ENCODE data around the gene CHMP4A.
A peak's percentile ranks its signal among the peaks of the same experiment; 100 is the strongest.

Gene CHMP4A, protein sequence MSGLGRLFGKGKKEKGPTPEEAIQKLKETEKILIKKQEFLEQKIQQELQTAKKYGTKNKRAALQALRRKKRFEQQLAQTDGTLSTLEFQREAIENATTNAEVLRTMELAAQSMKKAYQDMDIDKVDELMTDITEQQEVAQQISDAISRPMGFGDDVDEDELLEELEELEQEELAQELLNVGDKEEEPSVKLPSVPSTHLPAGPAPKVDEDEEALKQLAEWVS

DNA sequence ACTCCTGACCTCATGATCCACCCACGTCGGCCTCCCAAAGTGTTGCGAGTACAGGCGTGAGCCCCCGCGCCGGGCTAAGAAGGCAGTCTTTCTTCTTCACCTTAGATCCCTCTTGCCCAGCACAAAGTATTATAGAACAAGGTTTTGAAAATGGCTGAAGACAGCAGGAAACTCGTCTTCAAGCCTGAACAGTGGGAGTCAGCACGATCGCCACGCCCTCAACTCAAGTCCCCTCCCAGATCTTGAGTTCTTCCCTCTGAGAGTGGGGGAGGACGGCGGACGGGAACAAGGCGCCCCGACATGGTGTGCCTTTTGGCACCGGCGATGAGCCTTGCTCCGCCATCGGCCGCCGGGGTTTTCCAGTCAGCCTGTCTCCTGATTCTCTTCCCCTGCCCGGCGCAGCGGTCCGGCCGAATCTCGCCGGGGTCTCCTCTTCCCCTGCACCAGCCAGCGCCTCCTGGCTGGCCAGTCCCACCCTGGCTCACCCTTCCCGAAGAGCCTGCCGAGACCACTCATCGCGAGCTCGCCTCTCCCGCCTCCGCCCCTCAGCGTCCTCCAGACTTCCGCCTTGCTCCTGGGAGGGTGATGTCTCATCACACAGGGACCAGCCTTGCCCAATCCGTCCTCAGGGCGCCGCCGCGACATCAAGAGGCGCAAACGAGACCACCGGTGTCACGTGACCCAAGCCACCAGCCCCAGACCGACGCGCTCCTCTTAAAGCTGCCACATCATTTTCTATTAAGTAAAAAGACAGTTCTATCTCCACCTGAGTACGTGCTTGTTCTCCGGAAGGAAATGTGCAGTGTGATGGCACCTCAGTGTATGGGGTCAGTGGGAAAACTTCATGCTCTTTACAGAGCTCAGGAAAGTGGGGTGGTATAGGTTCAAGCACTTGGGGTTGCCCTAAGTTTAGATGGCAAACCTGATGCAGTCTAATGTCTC is at the start of gene CHMP4A:
TSS of gene CHMP4A (minus strand) at position 565 of the 942 bp plus-strand sequence. CDS start at position 516, 49 bp downstream.
- DNase-seq (ENCODE audit: low spot score): peak; percentile 97

GRCh38 chr14:24261969-24262327 is 48.7 kb upstream of the CHMP4A start:
- no peak for DNase-seq (ENCODE audit: low spot score)

DNA sequence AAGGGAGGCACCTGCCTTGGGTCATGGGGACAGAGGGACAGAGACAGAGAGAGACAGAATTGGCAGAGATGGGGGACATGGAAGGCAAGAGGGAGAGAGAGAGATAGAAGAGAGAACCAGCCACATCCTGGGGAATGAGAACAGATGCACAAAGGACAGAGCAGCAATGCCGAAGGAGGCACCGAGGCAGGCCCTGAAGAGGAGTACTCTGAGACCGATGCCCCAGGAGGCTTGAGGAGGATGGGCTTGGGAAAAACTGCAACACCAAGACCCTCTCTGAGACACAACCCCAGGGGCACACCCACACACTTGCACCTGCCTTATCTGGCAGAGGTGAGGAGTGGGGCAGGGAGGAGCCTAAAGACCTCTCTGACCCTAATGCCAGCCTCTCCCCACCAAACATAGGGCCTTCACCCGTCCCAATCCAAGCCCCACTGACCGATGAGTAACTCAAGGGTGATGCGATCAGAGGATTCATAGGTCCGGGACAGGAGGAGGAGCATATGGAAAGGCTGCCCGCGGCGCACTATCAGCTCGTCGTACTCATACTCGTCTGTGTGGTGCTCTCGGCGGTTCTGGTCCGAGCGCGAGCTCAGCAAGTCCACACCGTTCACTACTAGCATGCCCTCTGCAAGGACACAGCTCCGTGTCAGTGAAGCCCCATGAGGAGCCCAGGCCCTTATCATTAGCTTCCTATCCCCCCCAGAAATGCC is 48.1 kb upstream of the CHMP4A start:
- no peak for DNase-seq (ENCODE audit: low spot score)

GRCh38 chr14:24260780-24261157 is 47.5 kb upstream of the CHMP4A start:
- DNase-seq (ENCODE audit: low spot score): no peak

DNA sequence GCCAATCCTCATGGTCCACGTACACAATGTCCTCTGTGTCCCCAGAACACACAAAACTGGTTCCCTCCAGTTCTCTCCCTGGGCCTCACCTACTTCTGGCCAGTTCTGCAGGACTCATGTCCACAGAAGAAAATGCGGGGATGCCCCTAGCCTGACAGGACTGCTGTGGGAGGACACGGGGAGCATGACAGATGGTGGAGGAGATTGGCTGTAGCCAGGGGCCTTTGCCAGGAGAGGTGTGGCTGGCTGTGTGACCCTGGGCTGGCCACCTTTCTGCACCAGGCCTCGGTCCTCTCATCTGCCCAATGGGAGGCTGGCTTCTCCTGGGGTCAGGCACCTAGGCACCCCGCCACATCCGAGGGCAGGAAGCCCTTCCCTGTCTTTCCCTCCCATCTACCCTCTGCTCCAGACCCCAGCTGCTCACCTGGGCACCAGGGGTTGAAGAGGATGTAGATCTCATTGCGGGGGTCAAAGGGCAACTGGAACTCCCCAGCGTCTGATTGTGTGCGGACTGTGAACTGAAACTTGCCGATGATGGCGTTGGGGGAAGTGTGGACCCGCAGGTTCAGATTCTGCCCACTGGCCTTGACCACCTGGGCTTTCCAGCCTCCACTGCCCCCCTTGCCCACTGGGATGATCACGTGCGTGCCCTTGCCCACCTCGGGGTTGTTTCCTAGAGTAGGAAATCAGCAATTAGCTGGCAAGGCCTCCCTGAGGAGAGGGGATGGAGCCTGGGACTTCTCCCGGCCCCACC is 46.9 kb upstream of the CHMP4A start:
- DNase-seq (ENCODE audit: low spot score): no peak

DNA sequence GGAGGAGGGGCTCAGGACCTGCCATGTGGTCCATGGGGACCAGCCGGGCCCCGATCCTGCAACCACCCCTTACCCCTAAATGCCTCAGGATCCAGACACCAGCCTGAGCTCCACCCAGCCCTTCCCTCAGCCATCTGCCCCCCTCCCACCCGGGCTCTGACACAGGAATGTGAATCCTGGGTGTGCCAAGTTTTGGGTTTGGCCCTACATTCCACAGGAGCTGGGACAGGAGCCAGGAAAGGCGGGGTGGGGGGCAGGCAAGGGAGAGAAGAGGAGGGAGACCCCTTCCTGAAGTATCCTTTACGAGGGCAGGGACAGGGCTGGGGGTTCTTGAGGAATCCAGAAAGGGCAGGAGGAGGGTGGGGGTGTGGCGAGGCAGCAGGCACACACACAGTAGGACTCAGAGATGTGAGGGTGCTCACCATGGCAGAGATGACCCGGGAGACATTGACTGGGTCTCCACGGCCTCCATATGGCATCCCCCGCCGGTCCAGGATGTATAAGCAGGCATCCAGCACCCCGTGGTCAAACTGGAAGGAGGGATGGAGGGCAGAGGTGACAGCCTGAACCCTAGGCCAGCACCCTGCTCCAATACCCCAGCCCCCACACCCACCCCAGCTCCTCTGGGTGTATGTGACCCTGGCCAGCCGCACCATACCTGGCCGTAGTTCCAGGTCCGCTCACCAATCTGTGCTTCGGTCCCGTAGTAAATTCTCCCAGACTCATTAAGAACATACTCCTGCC is 46.2 kb upstream of the CHMP4A start:
- no peak for DNase-seq (ENCODE audit: low spot score)

DNA sequence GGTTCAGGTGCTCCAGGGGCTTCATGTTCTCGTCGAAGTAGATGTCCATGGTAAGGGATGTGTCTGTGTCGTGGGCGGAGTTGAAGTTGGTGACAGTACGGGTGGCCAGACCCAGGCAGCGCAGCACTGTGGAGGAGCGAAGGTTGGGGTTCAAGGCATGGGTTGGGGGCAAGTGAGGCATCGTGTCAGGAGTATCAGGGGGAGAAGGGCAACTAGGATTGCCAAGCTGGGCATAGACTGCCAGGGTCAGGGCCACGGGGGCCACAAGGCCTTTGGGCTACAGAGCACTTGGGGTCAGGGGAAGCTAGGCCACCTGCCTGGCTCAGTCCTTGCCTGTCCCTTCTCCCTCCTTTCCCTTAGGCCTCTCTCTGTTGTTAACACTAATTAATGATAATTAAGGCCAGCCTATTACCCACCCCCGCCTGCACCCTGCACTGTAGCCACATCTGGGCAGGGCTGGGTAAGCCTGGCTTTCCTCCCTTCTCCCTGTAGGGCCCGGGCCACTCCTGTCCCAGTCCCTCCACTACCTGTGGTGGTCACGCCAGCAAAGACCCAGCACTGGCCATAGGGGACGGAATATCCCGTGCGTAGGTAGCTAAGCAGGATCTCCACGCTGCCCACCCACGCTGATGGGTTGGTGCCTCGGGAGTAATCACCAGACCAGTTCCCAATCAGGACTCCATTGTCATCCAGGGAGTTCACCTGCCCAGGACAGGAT is 45.4 kb upstream of the CHMP4A start:
- no peak for DNase-seq (ENCODE audit: low spot score)

- no peak for DNase-seq (ENCODE audit: low spot score)
Observed at GRCh38 chr14:24258119-24258518, 44.8 kb upstream of the CHMP4A start.

GRCh38 chr14:24256960-24257359 is 43.7 kb upstream of the CHMP4A start:
- no peak for DNase-seq (ENCODE audit: low spot score)

DNA sequence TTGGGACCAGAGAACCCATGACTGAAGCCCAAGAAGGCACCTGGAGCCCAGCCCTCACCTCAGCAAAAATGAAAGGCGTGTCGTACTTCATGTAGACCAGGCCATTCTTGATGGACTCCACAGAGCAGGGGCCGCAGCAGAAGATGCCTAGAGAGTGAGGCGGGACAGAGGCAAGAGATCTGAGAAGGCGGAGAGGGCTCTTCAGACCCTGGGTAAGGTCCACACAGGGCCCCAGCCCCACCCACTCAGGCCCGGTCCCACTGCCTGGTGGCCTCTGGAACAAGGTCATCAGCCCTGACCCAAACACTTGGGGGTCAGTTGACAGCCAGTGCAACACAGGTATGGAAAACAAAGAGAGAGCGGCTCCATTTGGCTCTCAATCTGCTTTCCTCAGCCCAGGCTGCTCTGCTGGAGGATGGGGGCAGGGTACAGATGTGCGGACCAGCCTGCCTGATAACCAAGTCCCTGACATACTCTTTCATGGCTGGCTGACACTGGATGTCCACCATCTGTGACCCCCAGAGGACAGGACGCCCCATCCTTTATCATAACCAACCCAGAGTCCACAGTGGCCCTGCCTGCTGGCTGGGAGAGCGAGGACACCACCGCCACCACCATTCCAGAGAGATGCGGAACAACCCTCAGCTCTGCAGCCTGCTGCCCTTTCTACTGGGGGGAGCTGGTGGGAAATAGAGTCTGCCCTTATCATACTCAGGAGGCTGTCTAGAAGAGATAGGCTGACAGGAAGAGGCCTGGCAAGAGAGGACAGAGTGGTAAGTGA is 42.8 kb upstream of the CHMP4A start:
- no peak for DNase-seq (ENCODE audit: low spot score)

DNA sequence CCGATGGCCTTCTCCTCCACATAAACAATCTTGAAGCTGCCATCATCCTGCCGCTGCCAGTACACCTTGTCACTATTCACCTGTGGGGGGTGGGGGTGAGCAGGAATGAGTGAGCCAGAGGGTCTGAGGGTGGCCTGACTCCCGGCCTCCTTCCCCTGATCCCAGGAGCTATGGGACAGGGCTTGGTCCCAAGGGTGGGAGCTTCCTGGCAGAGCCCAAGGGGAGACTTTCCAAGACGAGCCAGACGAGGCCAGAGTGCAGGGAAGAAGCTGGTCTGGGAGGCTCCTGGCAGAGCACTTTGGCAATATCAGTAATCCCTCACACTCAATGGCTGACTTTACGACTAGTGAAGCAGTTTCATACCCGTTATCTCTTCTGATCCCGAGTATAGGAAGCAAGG is 42.1 kb upstream of the CHMP4A start:
- DNase-seq (ENCODE audit: low spot score): no peak

GRCh38 chr14:24254630-24255392 is 41.5 kb upstream of the CHMP4A start:
- no peak for DNase-seq (ENCODE audit: low spot score)

GRCh38 chr14:24253936-24254335 is 40.6 kb upstream of the CHMP4A start:
- no peak for DNase-seq (ENCODE audit: low spot score)

DNA sequence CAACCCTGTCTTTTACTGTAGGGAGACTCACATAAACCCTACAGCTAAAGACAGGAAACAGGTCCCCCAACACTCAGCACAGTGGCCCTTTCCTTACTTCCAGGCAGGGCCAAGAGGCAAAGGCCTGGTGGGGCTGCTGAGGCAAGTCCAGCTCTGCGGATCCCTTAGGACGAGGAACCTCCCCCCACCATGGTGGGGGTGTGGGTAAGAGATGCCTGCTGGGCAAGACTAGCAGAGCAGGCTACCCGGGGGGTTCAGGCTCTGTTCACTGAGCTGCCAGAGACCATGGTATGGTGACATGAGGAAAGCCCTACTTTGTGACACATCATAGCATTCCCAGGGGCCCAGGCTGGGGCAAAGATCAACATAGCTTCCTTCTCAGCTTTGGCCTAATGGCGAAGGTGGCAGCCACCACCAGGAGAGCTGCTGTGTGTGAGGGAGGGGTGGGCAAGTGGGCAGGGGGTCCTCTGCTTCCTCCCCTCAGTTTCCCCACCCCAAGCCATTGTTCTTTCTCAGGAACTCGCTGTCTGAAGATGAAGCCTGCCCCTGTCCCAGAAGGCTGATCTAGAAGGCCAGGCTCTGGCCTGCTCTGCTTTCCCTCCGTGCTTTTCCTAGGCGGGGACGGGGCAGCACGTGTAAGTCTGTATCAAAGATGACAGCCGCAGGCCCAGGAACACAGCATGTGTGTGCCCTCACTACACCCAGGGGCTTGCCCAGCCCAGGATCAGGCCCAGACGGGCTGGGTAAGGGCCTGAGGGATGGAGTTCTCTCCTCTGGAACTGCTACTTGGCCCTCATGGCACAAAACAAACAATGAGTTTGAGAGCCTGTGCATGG is 39.2 kb upstream of the CHMP4A start:
- no peak for DNase-seq (ENCODE audit: low spot score)

- no peak for DNase-seq (ENCODE audit: low spot score)
Observed at GRCh38 chr14:24251880-24252288, 38.6 kb upstream of the CHMP4A start.

GRCh38 chr14:24250354-24250753 is 37.1 kb upstream of the CHMP4A start:
- no peak for DNase-seq (ENCODE audit: low spot score)

DNA sequence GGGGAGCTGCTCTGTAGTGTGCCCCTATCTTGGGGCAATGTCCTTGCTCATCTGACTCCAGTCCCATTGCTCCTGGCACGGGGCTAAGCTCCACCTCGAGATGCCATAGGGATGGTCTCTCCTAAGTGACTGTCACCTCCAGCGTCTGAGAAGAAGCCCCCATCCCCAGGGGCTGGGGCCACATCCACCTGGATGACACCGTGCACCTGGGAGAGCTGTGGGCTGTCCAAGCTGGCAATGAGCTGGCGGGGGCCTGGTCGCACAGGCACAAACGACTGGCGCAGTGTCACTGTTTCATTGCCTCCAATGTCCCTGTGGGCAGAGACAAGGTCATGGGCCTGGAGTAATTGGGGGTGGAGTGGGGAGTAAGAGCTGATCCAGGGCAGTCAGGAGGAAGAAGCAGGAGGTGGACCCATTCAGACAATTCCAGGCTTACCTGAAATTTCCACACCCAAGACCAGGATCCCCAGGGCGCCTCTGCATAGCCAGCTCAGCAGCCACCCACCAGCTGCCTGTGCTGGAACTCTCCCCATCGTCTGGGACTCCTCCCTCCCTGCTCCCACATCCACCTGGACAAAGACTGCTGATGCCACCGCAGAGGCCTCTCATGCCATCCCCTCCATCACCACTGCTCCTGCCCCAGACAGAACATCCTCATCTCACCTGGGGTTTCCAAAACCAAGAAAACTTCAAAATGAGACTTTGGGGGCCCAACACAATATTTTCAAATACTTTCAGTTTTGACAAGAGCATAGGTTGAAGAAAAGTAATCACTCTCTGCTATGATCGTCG is 36.1 kb upstream of the CHMP4A start:
- DNase-seq (ENCODE audit: low spot score): no peak

Data from ecto neural progenitor cell (in vitro differentiated cells).